ENCODE data around the gene HOXB8. TPM values are rescaled to one million over a fixed set of nuclear protein-coding genes. Genes with fewer than 3 reads are reported as not detected.
A peak's percentile ranks its signal among the peaks of the same experiment; 100 is the strongest.

The HOXB8 gene
- total and polyA plus RNA-seq, 8 donors: 0.09 to 0.15 (median 0.12) TPM; not detected in 5

DNA sequence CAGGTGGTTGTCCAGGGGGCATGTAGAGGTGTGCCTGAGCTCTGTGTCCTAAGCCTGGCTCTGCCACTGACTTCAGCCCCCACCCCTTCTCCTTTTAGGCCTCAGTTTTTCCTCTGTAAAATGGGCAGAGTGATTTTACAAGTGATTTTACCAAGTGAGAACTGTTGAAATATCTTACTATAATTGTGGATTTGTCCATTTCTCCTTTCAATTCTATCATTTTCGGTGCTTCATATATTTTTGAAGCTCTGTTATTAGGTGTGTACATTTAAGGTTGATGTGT is 32.8 kb upstream of the HOXB8 start:
- H3K27me3 ChIP-seq: peaks cover 3 to 33% (median 10%) of the 10 kb centered on the region in 4 donors
- H3K36me3 ChIP-seq: no peaks in the 10 kb centered on the region
- intact Hi-C loops (cut with DNase I): no loop called here
- H3K4me3 ChIP-seq: no peak overlapping the region
- WGBS, 2 donors: 45 to 46% methylated on average over 1 of the region's 1 CpG
- no peak for FAIRE-seq
- no peaks in the 10 kb centered on the region for H3K4me1 ChIP-seq
- ATAC-seq: no peak
- TF ChIP-seq, protein P1, sequence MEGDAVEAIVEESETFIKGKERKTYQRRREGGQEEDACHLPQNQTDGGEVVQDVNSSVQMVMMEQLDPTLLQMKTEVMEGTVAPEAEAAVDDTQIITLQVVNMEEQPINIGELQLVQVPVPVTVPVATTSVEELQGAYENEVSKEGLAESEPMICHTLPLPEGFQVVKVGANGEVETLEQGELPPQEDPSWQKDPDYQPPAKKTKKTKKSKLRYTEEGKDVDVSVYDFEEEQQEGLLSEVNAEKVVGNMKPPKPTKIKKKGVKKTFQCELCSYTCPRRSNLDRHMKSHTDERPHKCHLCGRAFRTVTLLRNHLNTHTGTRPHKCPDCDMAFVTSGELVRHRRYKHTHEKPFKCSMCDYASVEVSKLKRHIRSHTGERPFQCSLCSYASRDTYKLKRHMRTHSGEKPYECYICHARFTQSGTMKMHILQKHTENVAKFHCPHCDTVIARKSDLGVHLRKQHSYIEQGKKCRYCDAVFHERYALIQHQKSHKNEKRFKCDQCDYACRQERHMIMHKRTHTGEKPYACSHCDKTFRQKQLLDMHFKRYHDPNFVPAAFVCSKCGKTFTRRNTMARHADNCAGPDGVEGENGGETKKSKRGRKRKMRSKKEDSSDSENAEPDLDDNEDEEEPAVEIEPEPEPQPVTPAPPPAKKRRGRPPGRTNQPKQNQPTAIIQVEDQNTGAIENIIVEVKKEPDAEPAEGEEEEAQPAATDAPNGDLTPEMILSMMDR (IDR thresholded peaks at IDR 0.05): no peak
- H3K9me3 ChIP-seq: no peaks in the 10 kb centered on the region
- DNase-seq: no peak
- H3K27ac ChIP-seq: no peak overlapping the region

GRCh38 chr17:48647103-48647962 is 32.2 kb upstream of the HOXB8 start:
- intact Hi-C loops (cut with DNase I): no loop called here
- DNase-seq (no peak), ATAC-seq (peak in 1 of 4 donors; percentile 27), FAIRE-seq (no peak)
- Histone ChIP-seq H3K9me3 (no peaks in the 10 kb centered on the region), H3K27ac (no peak overlapping the region), H3K36me3 (no peaks in the 10 kb centered on the region), H3K27me3 (peaks cover 5 to 39% (median 14%) of the 10 kb centered on the region in 4 donors), H3K4me1 (no peaks in the 10 kb centered on the region), H3K4me3 (peak overlapping the region in 1 of 4 donors; percentile 34)
- WGBS, 2 donors: 2 to 4% methylated on average over 29 to 30 of the region's 30 CpGs
- TF ChIP-seq, protein P1 (IDR thresholded peaks at IDR 0.05): no peak

DNA sequence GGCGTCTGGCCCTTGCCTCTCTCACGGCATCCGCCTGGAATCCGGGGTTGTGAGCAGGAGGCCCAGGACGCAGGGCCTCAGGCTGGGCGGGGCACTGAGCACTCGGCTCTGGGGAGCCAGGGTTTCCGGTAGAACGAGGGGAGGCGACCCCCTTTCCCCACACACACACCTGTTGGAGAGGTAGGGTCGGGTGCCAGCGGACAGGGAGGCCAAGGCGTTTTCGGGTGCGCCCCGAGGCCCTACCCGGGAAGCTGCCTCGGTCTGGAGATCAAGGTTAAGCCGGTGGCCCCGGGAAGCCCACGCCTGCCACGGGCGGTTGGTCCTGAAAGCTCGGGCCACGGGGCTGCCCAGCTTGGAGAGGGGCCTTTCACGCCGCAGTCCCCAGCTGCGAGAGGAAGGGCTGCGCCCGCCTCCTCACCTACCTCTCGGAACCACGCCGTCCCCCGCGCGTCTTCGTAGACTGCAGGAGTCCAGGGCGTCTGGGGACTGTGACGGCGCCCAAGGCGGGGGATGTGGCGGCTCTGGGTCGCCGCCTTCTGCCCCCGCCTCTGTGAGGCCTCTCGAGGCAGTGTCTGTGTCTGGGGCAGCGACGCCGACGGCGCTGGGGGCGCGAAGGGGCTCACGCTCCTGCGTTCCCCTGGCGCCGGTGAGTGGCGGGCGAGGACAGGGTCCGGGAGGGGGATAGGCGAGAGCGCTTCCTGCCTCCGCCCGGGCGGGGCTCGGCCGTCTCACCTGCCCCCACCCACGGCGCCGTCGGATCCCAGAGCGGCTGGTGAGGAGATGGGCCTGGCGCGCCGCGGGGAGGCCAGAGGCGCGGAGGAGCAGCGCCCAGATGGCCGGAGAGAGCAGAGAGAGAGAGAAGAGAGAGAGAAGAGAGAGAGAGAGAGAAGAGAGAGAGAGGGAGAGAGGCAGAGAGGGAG is 31.4 kb upstream of the HOXB8 start:
- H3K36me3 ChIP-seq: no peaks in the 10 kb centered on the region
- 3% methylated on average over 77 to 80 of the region's 80 CpGs for whole genome bisulfite sequencing, 2 donors
- no peak for DNase-seq
- intact Hi-C loops (cut with DNase I): no loop called here
- no peak for FAIRE-seq
- no peak overlapping the region for H3K4me3 ChIP-seq
- H3K9me3 ChIP-seq: no peaks in the 10 kb centered on the region
- TF ChIP-seq, protein P1 (IDR thresholded peaks at IDR 0.05): no peak
- peaks cover 3 to 47% (median 17%) of the 10 kb centered on the region in 4 donors for H3K27me3 ChIP-seq
- no peak overlapping the region for H3K27ac ChIP-seq
- H3K4me1 ChIP-seq: no peaks in the 10 kb centered on the region
- ATAC-seq: no peak

- no peak overlapping the region for H3K4me3 ChIP-seq
- no peaks in the 10 kb centered on the region for H3K36me3 ChIP-seq
- TF ChIP-seq, protein P1 (IDR thresholded peaks at IDR 0.05): no peak
- no peak for ATAC-seq
- no peak for FAIRE-seq
- 10 to 12% methylated on average over 14 of the region's 14 CpGs for WGBS, 2 donors
- DNase-seq: no peak
- no peaks in the 10 kb centered on the region for H3K9me3 ChIP-seq
- peaks cover 3 to 52% (median 19%) of the 10 kb centered on the region in 4 donors for H3K27me3 ChIP-seq
- intact Hi-C loops (cut with DNase I): no loop called here
- no peak overlapping the region for H3K27ac ChIP-seq
- no peaks in the 10 kb centered on the region for H3K4me1 ChIP-seq
Observed at GRCh38 chr17:48645639-48646182, 30.6 kb upstream of the HOXB8 start.

Measured in pancreas (tissue), 10 donors.